ENCODE results near the gene HDLBP.
"Not testable (repeated sequence)": the region's sequence is repeated elsewhere in the genome, so short reads cannot be mapped to it uniquely, and the experiment has no call there.

HDLBP gene

GRCh38 chr2:241282555-241282954 is 32.9 kb downstream of the HDLBP start:
- no peak overlapping the region for H3K4me3 ChIP-seq (ENCODE audit: low read length)
- TF ChIP-seq ZNF274 (IDR thresholded peaks at IDR 0.05; ENCODE audit: low read depth, low read length), result no peak

- H3K4me3 ChIP-seq (ENCODE audit: low read length), result no peak overlapping the region
- TF ChIP-seq ZNF274 (IDR thresholded peaks at IDR 0.05; ENCODE audit: low read depth, low read length), result no peak
These were observed 35.2 kb downstream of the HDLBP start for GRCh38 chr2:241280291-241280690.

- H3K4me3 ChIP-seq (ENCODE audit: low read length), result no peak overlapping the region
- TF ChIP-seq ZNF274 (IDR thresholded peaks at IDR 0.05; ENCODE audit: low read depth, low read length), result no peak
These were observed 35.6 kb downstream of the HDLBP start for GRCh38 chr2:241279828-241280227.

DNA sequence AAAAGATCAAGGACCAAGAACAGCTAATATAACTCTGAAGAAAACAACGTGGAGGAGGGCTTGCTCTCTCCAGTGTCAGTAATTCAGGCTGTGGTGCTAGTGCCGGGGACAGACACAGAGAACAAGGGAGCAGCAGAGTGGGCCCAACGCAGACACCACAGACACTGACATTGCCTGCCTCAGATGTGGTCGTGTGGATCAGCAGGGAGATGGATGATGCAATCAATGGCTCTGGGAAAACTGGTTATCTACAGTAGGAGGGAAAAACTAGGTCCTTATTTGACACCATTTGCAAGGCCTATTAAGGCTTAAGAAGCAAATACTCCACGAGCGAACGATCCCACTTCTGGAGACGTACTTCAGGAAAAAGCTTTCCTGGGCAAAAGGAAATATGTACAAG is 36.1 kb downstream of the HDLBP start:
- no peak for TF ChIP-seq ZNF274 (IDR thresholded peaks at IDR 0.05; ENCODE audit: low read depth, low read length)
- H3K4me3 ChIP-seq (ENCODE audit: low read length), result no peak overlapping the region

DNA sequence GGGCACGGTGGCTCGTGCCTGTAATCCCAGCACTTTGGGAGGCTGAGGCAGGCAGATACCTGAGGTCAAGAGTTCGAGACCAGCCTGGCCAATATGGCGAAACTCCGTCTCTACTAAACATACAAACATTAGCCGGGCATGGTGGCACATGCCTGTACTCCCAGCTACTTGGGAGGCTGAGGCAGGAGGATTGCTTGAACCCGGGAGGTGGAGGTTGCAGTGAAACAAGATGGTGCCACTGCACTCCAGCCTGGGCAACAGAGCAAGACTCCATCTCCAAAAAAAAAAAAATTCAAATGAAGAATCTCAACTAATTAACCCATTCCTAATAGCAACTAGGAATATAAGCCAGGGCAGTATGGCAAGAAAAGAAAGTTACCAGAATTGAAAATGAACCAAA is 37.2 kb downstream of the HDLBP start:
- H3K4me3 ChIP-seq (ENCODE audit: low read length), result not testable (repeated sequence)

GRCh38 chr2:241275910-241276309 is 39.6 kb downstream of the HDLBP start:
- H3K4me3 ChIP-seq (ENCODE audit: low read length), result no peak overlapping the region
- TF ChIP-seq ZNF274 (IDR thresholded peaks at IDR 0.05; ENCODE audit: low read depth, low read length), result no peak

- TF ChIP-seq ZNF274 (IDR thresholded peaks at IDR 0.05; ENCODE audit: low read depth, low read length), result no peak
- H3K4me3 ChIP-seq (ENCODE audit: low read length), result no peak overlapping the region
These were observed 40.0 kb downstream of the HDLBP start for GRCh38 chr2:241275504-241275903.

- no peak overlapping the region for H3K4me3 ChIP-seq (ENCODE audit: low read length)
- no peak for TF ChIP-seq ZNF274 (IDR thresholded peaks at IDR 0.05; ENCODE audit: low read depth, low read length)
These were observed 41.3 kb downstream of the HDLBP start for GRCh38 chr2:241274127-241274526.

- H3K4me3 ChIP-seq (ENCODE audit: low read length), result peak overlapping the region; percentile 48; the same call in 1 of the 2 replicates
These were observed 42.1 kb downstream of the HDLBP start for GRCh38 chr2:241273210-241274020.

GRCh38 chr2:241272303-241273209 is 42.9 kb downstream of the HDLBP start:
- H3K4me3 ChIP-seq (ENCODE audit: low read length), result peak overlapping the region; percentile 96
- TF ChIP-seq ZNF274 (IDR thresholded peaks at IDR 0.05; ENCODE audit: low read depth, low read length), result no peak

More at GRCh38 chr2:241273210-241274020, 42.1 kb downstream of the HDLBP start:
- TF ChIP-seq ZNF274 (IDR thresholded peaks at IDR 0.05; ENCODE audit: low read depth, low read length), result no peak

DNA sequence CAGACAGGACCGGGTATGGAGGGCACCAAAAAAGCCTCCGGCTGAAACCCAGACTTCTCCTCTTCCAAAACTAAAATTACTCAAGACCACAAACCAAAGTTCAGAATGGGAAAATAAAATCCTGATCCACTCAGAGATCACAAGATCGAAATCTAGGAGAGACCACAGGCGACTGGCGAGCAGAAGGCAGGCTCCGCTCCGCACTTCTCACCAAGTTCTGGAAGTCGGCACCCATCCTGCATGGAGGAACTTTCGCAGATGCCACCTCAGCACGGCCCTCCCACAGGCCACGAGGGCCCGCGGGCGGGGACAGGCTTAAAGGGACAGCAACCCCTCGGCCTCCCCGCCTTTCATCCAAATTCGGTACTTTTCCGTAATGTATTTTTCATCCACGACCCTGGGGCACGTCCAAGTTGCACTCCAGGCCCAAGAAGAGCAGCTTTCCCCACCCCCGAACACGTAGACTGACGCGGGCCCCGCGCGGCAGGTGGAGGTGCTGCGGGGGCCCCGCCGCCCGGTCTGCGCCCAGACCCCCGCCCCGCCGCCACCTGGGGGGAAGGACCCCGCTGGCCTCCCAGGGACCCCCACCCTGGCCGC is 43.7 kb downstream of the HDLBP start:
- H3K4me3 ChIP-seq (ENCODE audit: low read length), result peak overlapping the region; percentile 96
- TF ChIP-seq ZNF274 (IDR thresholded peaks at IDR 0.05; ENCODE audit: low read depth, low read length), result no peak

- TF ChIP-seq ZNF274 (IDR thresholded peaks at IDR 0.05; ENCODE audit: low read depth, low read length), result no peak
- no peak overlapping the region; the same call in 1 of the 2 replicates for H3K4me3 ChIP-seq (ENCODE audit: low read length)
These were observed 44.9 kb downstream of the HDLBP start for GRCh38 chr2:241270531-241270930.

DNA sequence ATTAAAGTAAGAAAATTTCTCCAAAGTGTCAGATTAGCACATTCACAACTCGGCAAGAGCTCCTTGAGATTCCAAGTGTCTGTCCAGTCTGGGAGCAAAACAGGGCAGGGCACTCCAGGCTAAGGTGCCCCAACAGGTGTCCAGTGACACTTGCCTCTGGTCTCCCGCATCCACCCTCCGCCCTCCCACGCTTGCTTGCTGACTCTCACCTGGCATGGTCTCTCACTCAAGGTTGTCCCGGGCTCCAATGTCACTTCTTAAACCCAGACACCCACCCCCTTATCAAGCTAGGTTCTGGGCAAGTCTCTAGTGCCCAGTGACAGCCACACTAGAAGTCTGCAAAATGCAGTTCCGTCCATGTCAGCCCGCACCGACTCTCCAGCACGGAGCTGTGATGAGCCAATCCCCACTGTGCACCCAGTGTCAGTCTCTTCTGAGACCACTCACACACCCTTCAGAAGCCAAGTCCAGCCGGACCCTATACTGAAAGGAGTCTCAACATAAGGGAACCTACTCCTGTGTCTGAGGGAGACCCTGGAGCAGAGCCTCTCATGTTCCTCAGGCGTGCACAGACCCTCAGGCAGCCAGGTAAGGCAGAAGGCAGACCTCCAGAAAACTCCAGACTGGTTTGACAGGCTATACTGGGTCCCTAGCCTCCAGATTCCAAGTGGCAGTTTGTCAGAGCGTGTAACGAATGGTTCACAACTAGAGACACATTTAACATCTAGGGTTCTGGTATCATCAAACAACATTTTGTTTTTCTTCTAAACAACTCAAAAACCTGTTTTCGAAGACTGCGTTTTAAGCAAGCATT is 45.6 kb downstream of the HDLBP start:
- no peak overlapping the region for H3K4me3 ChIP-seq (ENCODE audit: low read length)
- TF ChIP-seq ZNF274 (IDR thresholded peaks at IDR 0.05; ENCODE audit: low read depth, low read length), result no peak
